GM18507 (cell line): ENCODE results near the gene APP.
A peak's percentile ranks its signal among the peaks of the same experiment; 100 is the strongest.

ENCODE experiments used
- DNase-seq: peaks from one replicate; pipeline ENCODE4 v3.0.0; 2011; ENCODE audit warnings: low read depth; ENCODE audit not compliant: insufficient read length; ENCODE audit errors: extremely low spot score
- FAIRE-seq: peaks from 2 replicates; lab custom pipeline; 2011; peaks lifted over from hg19 to GRCh38; lab: Jason Lieb, UNC

APP gene

DNA sequence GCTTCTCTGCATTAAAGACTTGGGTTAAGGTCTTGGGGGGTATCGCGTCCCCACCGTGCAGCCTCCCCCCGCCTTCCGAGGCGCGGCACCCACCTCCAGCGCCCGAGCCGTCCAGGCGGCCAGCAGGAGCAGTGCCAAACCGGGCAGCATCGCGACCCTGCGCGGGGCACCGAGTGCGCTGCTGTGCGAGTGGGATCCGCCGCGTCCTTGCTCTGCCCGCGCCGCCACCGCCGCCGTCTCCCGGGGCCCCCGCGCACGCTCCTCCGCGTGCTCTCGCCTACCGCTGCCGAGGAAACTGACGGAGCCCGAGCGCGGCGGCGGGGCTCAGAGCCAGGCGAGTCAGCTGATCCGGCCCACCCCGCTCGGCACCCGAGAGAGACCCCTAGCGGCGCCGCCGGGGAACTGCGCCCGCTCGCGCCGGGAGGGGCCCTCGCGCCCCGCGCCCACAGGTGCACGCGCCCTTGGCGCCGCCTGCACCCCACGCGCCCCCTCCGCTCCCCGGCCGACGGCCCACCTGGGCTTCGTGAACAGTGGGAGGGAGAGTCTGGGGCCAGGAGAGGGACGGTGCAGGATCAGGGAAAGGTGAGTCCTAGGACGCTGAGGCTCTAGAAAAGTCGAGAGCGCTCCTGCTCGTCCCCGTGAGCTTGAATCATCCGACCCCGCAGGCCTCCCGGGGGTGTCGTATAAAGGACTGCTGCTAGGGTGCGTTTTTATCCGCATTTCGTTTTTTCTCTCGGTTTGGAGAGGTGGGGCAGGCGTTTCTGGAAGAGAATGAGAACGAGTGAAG is at the start of gene APP:
TSS of gene APP (minus strand) at position 300 of the 787 bp plus-strand sequence. CDS start at position 150, 150 bp downstream.
- DNase-seq: peak; percentile 91
- no peak for FAIRE-seq

- DNase-seq (no peak), FAIRE-seq (no peak)
Observed at GRCh38 chr21:26212220-26212619, 41.6 kb upstream of the APP start.

GRCh38 chr21:26210614-26211013 is 40.0 kb upstream of the APP start:
- no peak for FAIRE-seq
- no peak for DNase-seq

DNA sequence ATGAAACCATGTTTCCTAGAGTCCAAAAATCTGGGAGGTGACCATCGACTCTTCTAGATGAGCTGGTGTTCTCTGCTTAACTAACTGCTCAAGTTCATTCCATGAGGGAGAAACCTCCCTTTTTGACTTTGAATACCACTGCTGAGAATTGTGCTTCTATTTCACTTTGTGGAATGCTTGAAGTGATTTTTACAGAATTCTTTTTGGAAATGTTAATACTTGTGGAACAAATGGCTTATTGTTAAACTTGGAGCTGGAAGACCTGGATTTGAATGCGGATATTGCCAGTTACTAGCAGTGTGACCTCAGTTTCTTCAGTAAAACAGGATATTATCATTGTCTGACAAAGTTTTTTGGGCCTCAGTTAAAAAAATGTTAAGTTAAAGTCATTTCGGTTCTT is 36.5 kb upstream of the APP start:
- DNase-seq: no peak
- no peak for FAIRE-seq

DNA sequence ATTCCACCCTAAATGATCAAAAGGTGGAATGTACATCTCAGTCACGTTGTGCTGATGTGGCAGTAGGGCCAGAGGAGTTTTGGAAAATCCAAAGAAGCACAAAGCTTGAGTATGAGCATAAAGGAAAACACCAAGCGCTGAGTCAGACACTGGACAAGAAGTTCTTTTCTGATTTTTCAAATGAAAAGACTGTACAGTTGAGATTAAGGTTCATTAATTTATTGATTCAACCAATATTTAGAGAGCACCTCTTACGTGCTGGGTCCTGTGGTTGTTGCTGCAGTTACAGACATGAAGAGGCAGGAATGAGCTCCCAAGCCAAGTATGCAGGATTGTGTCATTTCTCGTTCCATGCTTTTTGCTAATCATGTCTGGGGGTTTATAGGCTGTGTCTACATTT is 28.9 kb upstream of the APP start:
- DNase-seq: no peak
- FAIRE-seq: no peak

DNA sequence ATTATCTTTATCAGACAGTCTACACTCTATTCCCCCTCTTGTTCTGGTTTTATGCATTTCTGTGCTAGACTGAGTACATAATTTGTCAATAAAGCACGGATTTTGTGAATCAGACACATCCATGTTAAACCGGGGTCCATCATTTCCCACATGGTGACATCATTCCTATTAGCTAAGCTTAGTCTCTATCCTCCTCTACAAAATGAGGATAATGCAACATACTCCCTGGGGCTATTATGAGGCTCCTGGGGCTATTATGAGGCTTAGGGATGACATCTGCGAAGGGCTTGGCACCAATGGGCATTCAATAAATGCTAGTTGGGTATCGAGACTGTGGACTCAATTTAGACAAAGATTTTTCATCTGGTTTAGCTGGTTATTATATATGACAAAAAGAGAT is 25.1 kb upstream of the APP start:
- DNase-seq: no peak
- no peak for FAIRE-seq

- DNase-seq: no peak
- no peak for FAIRE-seq
Observed at GRCh38 chr21:26194811-26195251, 24.3 kb upstream of the APP start.

GRCh38 chr21:26194326-26194725 is 23.8 kb upstream of the APP start:
- FAIRE-seq (no peak), DNase-seq (no peak)

DNA sequence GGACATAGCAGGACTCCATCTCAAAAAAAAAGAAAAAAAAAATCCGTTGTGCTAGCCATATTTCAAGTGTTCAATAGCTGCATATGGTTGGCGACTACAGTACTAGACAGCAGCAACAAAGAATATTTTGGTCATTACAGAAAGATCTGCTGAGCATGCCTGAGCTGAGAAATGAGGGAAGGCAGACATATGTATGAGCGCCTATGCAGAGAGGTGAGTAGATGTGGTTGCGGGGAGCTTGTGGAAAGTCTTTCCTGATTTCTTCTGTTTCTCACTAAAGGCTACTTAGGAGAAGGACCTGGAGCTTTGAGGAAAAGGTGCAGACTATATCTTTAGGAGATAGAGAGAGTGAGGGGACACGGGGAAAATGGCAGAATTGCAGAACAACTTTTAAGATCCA is 21.0 kb upstream of the APP start:
- DNase-seq (no peak), FAIRE-seq (no peak)

DNA sequence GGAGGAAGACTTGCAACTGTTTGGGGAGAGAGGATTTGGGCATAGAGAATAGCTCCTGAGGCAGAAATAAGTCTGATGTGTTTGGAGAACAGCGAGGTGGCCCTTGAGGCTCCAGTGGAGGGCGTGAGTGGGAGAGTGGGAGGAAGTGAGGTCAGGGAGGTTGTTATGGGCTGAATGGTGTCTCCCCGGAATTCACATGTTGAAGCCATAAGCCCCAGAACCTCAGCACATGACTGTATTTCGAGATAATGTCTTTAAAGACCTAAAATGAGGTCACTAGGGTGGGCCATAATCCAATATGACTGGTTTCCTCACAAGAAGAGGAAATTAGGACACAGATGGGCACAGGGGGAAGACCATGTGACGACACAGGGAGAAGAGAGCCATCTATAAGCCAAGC is 17.9 kb upstream of the APP start:
- DNase-seq (no peak), FAIRE-seq (no peak)

DNA sequence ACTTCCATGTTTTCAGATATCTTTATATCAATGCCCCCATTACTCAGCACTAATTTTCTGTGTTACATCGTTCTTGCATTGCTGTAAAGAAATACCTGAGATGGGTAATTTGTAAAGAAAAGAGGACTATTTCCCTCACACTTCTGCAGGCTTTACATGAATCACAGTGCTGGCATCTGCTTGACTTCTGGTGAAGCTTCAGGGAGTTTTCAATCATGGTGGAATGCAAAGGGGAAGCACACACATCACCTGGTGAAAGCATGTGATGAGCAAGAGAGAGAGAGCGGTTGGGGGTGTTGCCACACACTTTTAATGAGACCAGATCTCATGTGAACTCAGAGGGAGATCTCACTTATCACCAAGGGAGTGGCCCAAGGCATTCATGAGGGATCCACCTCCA is 14.9 kb upstream of the APP start:
- no peak for DNase-seq
- no peak for FAIRE-seq

GRCh38 chr21:26185021-26185420 is 14.5 kb upstream of the APP start:
- no peak for FAIRE-seq
- DNase-seq: no peak

GRCh38 chr21:26179501-26179900 is 8.9 kb upstream of the APP start:
- no peak for FAIRE-seq
- DNase-seq: no peak

DNA sequence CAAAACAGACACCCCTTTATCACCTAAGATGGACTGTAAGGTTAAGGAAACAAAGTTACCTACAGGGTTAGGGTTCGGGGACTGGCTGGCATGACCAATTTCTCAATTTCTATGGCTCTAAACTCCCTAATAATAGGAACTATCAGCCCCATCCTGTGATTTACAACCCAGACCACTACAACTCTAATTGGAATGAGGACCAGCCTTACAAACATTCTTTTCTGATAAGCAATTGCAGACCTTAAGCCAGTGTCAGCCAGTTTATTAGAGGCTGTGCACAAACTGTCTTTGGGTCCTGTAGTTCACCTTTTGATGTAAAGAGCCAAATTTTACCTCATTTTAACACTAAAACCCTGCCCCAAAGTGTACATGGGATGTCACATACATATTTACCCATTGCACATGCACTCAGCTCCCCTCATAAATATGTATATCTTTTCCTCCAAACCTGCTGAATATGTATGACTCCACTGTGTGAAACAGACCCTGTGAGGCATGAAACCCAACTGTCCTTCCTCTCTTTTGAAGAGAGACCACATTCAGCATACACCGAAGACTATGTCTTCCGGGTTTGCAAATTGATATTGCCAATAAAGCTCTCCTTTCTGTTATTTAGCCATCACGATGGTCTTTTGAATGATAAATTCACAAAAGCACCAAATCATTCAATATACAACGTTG is 7.3 kb upstream of the APP start:
- DNase-seq: no peak
- FAIRE-seq: peak; percentile 62

DNA sequence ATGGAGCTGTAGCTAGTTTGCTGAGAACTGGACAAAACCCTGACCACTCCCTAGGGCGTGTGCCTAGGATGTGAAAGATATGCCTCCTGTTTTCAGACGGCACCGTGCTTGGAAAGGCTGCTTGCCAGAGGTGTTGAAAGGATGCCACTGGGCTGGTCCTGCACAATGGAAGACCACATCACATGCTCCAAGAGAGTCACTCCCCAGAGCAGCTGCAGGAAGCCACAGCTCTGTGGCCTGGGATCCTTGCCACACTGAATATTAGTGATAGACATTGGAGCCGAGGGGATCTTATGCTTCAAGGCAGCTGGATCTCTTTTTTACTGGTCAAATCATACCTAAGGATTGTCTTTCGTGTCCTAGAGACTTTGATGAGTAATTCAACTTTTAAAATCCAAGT is 6.6 kb upstream of the APP start:
- no peak for FAIRE-seq
- DNase-seq: no peak

DNA sequence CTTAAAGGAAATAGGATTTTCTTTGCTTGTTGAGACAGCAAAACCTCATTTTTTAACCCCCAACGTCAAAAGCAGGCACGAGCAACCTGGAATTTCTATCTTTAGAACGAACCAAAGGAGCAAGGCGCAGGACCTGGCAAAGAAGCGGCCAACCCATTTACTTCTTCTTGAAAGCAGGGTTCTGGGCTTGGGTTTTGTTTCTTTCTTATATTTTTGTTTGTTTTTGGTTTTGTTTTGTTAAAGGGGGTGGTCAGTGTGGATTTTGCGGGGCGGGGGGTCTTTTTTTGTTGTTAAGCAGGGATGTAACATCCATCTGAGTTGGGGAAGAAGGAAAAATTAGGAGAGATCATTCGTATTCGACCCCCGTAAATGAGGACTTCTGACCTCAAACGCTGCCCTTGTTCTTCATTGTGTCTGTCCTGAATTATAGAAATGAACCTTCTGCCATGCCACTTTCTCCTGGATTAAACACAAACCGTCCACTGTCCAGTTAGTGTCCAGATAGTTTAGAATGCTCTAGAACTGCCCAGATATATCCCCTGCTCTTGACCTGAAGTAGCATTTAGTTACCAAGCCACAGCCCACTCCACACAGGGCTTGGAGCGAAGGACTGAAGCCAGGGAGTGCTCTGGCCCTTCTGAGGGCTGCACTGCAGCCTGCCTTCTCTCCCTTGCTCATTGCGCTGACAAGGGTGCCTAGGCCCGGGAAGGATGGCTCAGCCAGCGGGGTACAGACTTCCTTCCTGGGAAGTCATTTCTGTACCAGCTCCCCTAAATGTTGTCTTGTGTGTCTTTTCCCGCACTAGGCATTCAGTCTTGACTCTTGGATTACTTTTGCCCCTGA is 909 bp upstream of the APP start:
- DNase-seq: no peak
- no peak for FAIRE-seq

GRCh38 chr21:26169611-26170470 is 729 bp downstream of the APP start:
- peak; percentile 29 for DNase-seq
- FAIRE-seq: no peak

DNA sequence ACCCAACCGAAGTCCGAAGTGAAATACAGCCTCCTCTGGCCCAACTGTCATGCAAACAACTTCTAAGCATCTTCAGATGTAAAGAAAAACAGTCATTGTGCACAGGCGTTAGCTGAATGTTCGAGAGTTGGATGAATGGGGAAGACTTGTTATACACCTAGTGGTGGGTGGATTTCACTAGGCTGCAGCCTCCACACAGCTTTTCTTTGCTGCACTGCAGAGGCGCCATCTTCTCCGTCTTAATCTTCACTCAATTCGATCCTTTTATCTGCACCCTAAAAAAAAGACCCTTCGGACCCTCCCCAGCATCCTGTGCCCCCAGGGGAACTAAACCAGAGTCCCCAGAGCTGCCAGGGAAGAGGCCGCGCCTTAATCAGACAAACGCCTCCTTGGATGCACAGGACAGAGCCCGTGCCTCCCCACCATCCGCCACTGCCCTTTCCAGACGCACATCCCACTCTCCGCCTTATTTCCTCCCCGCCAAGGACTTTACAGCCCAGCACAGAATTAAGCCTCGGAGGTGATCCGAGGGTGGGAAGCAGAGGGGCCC is 1.4 kb downstream of the APP start:
- FAIRE-seq: peak; percentile 76
- peak; percentile 20 for DNase-seq

DNA sequence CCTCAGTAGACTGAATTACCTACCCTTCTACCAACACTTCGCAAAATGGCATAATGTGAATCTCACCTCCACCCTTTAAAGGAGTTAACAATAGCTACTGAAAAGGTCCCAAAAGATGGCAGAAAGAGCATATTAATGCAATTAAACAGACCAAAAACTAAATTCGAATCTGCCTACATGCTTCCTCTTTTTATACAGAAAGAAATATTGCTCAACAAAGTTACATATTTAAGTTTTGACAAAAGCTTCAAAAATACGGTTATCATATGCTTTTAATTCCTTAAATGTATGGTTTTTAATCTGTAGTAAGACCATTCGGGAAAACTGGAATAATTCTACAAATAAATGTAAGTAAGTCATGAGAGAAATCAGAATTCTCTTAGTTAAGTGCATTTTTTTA is 2.2 kb downstream of the APP start:
- no peak for FAIRE-seq
- DNase-seq: no peak
